Lower lobe of right lung (tissue), 2 donors: ENCODE results near the gene SLC30A9. TPM values are rescaled to one million over a fixed set of nuclear protein-coding genes. Genes with fewer than 3 reads are reported as not detected.

Experiments used
- ATAC-seq, 2 donors: fragments of 200-7000 bp; cut with Tn5 transposase; one replicate each; pipeline ENCODE4 v1.9.1; 2020 to 2022; ENCODE audit warnings: mild to moderate bottlenecking in 2 of 2, moderate library complexity in 2 of 2
- DNase-seq: peaks from one replicate; pipeline ENCODE4 v3.0.0-alpha.2; 2020
- H3K27ac ChIP-seq: fragments of 200-600 bp; one replicate; pipeline ENCODE4 v1.8.0; 2022
- H3K27me3 ChIP-seq: fragments of 200-600 bp; one replicate; pipeline ENCODE4 v1.8.0; 2022; ENCODE audit warnings: low read depth
- H3K36me3 ChIP-seq: fragments of 200-600 bp; one replicate; pipeline ENCODE4 v1.8.0; 2022; ENCODE audit warnings: mild to moderate bottlenecking
- H3K4me1 ChIP-seq: fragments of 200-600 bp; one replicate; pipeline ENCODE4 v1.8.0; 2022
- H3K4me3 ChIP-seq: fragments of 200-600 bp; one replicate; pipeline ENCODE4 v1.8.0; 2022; ENCODE audit warnings: mild to moderate bottlenecking
- H3K9me3 ChIP-seq: fragments of 200-600 bp; one replicate; pipeline ENCODE4 v1.8.0; 2022
- CTCF ChIP-seq: fragments of 200-600 bp; IDR thresholded peaks from one replicate; pipeline ENCODE4 v1.8.0; 2022; ENCODE audit warnings: antibody characterized with exemption, mild to moderate bottlenecking
- intact Hi-C: fragments of 100-400 bp; cut with DNase I; formaldehyde crosslinking; loops from one replicate; pipeline ENCODE4 v1.11.0; 2022
- total RNA-seq: library from RNA; stranded (reverse); fragmentation: NEBNext Ultra II Directional; extraction: Animal tissue kit (Norgen Biotek cat#: 25700); gene quantifications from one replicate; pipeline ENCODE4 v1.2.1, GENCODE V29; 2021
- donor health status: DM: no; HTN: yes; CAD: no; lungs with severe emphysema.

SLC30A9 gene
- total RNA-seq, 1 donor from 2014 or later = 37.7 TPM

- H3K4me1 ChIP-seq = no peaks in the 10 kb centered on the region
Measured at GRCh38 chr4:42078184-42078801, 88.0 kb downstream of the SLC30A9 start.

GRCh38 chr4:42080306-42080705, 90.0 kb downstream of the SLC30A9 start:
- Histone ChIP-seq H3K4me1 (no peaks in the 10 kb centered on the region), H3K9me3 (no peaks in the 10 kb centered on the region), H3K27me3 (no peaks in the 10 kb centered on the region), H3K4me3 (no peak overlapping the region), H3K27ac (no peak overlapping the region), H3K36me3 (peaks cover 68% of the 10 kb centered on the region)
- DNase-seq (no peak), ATAC-seq (no peak)
- intact Hi-C loops = no loop called here
- no peak for TF ChIP-seq CTCF

More at GRCh38 chr4:42078184-42078801, 88.0 kb downstream of the SLC30A9 start:
- no peaks in the 10 kb centered on the region for H3K9me3 ChIP-seq
- TF ChIP-seq CTCF = no peak
- H3K27me3 ChIP-seq = no peaks in the 10 kb centered on the region
- H3K4me3 ChIP-seq = no peak overlapping the region
- intact Hi-C loops = no loop called here
- ATAC-seq = no peak
- peaks cover 68% of the 10 kb centered on the region for H3K36me3 ChIP-seq
- H3K27ac ChIP-seq = no peak overlapping the region
- no peak for DNase-seq

- TF ChIP-seq CTCF = no peak
- H3K27me3 ChIP-seq = no peaks in the 10 kb centered on the region
- no peaks in the 10 kb centered on the region for H3K9me3 ChIP-seq
- intact Hi-C loops = no loop called here
- ATAC-seq (no peak), DNase-seq (no peak)
- H3K4me3 ChIP-seq = no peak overlapping the region
- peaks cover 55% of the 10 kb centered on the region for H3K36me3 ChIP-seq
- H3K4me1 ChIP-seq = no peaks in the 10 kb centered on the region
- H3K27ac ChIP-seq = no peak overlapping the region
Measured at GRCh38 chr4:42083816-42084215, 93.5 kb downstream of the SLC30A9 start.

- TF ChIP-seq CTCF = no peak
- Histone ChIP-seq H3K4me3 (no peak overlapping the region), H3K27ac (no peak overlapping the region), H3K36me3 (peaks cover 21% of the 10 kb centered on the region), H3K4me1 (no peaks in the 10 kb centered on the region), H3K27me3 (no peaks in the 10 kb centered on the region), H3K9me3 (no peaks in the 10 kb centered on the region)
- intact Hi-C loops = no loop called here
- no peak for DNase-seq
- ATAC-seq = no peak
Measured at GRCh38 chr4:42088386-42088785, 98.1 kb downstream of the SLC30A9 start.

- no peak for TF ChIP-seq CTCF
- intact Hi-C loops = no loop called here
- no peak for ATAC-seq
Measured at GRCh38 chr4:42101446-42101975, 111.2 kb downstream of the SLC30A9 start.

More at GRCh38 chr4:42101446-42101975, 111.2 kb downstream of the SLC30A9 start:
- Histone ChIP-seq H3K36me3 (no peaks in the 10 kb centered on the region), H3K9me3 (no peaks in the 10 kb centered on the region), H3K27ac (no peak overlapping the region), H3K27me3 (no peaks in the 10 kb centered on the region), H3K4me1 (no peaks in the 10 kb centered on the region), H3K4me3 (no peak overlapping the region)
- no peak for DNase-seq
